Hindlimb muscle (tissue), 1 donor: ENCODE measurements around the gene PYHIN1. TPM values are rescaled to one million over a fixed set of nuclear protein-coding genes. Genes with fewer than 3 reads are reported as not detected.

Experiments used
- DNase-seq: peaks from one replicate; pipeline ENCODE4 v3.0.0-alpha.2; 2013
- polyA plus RNA-seq: library from polyadenylated mRNA; unstranded; fragments of 120-200 nt; gene quantifications from one replicate; pipeline ENCODE4 v1.2.1, GENCODE V29; 2013; ENCODE audit not compliant: insufficient read length

Gene PYHIN1
- 0.23 TPM for polyA plus RNA-seq

- DNase-seq: no peak
These were observed at the start of gene PYHIN1 for GRCh38 chr1:158931055-158931737. Gene PYHIN1, plus strand, starts transcription at chr1:158931552. Its CDS starts 5,359 bp downstream, at chr1:158936911.

DNA sequence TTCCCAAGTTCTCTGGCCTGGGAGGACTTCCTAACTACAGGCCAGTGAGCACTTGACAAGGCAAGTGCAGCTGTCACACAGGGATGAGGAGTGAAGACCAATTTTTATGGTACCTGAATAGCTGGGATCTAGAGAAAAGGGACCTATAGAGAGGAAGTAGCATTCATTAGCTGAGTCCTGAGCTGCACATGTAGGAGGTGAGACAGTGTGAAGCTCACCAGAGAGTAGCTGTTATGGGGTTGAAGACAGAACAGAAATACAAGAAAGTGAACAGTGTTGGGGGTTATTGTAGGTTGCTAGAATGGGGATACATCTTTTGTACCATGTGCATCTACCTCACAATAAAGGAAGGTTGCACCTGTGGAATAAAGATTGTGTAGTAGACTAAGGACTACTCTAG is 37.7 kb upstream of the PYHIN1 start:
- DNase-seq: no peak

DNA sequence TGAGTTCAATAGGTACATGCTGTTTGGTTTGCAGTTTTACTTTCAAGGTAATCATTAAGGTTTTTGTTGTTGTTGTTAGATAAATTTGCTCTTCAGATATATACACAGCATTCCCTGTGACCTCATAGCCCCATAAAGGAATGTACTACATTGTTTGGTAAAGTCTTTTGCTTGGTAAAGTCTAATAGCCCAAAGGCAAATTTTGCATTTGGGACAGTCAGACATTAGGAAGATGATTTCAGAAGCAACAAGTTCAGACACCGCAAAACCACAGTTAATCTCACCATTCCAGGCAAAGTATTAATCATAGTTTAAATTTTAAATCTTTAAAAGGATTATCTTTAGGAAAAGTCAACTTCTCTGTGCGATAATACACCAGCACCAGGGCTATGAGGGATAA is 32.6 kb upstream of the PYHIN1 start:
- no peak for DNase-seq

GRCh38 chr1:158901623-158902022 is 29.7 kb upstream of the PYHIN1 start:
- DNase-seq: no peak

GRCh38 chr1:158916085-158916484 is 15.3 kb upstream of the PYHIN1 start:
- no peak for DNase-seq

GRCh38 chr1:158924677-158925076 is 6.7 kb upstream of the PYHIN1 start:
- DNase-seq: no peak

- DNase-seq: no peak
These were observed 848 bp upstream of the PYHIN1 start for GRCh38 chr1:158930504-158930903.

- DNase-seq: no peak
These were observed 819 bp downstream of the PYHIN1 start for GRCh38 chr1:158932171-158932570.

GRCh38 chr1:158933621-158934020 is 2.3 kb downstream of the PYHIN1 start:
- DNase-seq: no peak

- DNase-seq: no peak
These were observed 7.8 kb downstream of the PYHIN1 start for GRCh38 chr1:158939180-158939579.

- no peak for DNase-seq
These were observed 10.0 kb downstream of the PYHIN1 start for GRCh38 chr1:158941317-158941716.

DNA sequence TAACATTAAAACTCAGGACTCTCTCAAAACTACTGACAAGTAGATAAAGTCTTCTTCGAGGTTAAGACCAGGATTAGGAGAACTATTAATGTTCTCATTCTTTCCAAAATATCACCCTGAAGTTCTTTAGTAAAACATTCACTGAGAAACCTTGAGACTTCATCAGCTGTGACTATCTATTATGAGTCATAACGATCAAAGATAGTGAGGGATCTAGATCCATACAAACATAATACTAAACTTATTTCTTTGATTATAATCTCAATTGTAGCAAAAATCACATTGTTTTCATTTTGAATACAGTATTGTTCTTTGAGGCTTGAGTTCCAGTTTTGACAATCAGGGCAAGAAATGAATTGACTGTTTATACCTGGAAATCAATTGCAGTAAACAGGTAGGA is 11.1 kb downstream of the PYHIN1 start:
- DNase-seq: no peak

GRCh38 chr1:158943059-158943458 is 11.7 kb downstream of the PYHIN1 start:
- DNase-seq: no peak

DNA sequence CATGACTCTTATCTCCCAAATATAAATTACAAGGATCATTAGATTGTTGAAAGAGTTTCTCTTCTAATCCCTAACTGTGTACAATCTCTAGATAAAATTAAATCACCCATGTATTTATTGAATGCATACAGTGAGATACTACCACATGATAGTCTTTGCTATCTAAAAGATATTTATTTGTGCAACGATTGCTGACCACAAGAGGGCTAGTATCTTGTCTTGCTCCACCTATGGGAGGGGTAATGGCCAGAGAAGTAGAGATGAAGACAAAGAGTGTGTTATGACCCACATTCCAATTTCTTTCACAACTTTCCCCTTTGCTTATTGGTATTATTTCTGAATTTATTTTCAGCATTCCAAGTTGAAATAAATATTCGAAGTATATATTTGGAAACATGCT is 13.7 kb downstream of the PYHIN1 start:
- DNase-seq: no peak

DNA sequence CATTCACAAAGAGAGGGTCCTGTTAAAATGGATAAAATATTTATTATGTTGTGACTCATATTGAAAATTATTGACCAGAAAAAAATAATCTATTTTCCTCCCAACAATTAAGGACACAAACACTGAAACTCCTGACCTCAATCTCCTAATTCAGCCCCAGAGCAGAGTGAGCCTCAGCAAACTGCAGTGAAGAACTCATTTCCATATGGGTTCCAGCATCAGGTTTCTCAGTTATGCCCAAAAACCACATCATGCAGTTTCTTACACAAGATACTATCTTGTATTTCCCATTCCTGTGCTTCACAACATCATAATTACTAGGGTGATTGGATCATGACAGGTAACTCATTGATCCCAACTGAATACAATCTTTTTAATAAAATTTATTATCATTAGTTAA is 15.4 kb downstream of the PYHIN1 start:
- DNase-seq: no peak

DNA sequence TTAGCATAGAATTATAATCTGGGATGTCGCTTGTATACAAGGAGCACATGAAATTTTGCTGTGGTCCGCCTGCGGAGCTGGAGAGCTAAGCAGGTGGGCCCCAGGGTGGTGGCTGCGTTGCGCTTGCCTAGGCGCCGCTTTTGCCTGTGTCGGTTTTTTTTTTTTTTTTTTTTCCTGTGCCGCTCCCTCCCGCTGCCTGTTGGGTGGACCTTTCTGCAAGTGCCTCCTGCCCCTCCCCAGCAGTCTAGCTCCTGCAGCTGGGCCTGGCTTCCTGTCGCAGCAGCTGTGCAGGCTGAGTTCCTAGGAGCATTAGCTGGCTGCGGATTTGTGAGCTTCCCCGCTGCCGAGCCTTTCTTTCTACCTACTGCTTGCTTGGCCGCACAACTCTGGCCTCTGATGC is 20.6 kb downstream of the PYHIN1 start:
- DNase-seq: peak; percentile 10

GRCh38 chr1:158952416-158952815 is 21.1 kb downstream of the PYHIN1 start:
- DNase-seq: no peak

DNA sequence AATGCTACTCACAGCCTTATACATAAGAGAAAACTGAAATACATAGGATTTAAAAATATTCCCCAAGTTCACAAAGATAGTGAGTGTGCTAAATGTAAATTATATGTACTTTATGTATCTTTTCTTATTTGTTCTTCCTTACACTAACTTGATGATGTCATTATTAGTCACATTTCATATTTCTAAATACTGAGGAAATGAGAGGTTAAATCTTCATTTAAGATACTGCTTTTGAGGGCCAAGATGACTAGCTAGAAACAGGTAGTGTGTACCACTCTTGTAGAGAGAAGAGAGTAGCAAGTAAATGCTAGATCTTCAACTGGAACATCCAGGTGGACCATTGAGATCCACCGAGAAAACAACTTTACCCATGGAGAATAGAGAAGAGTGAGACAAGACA is 29.8 kb downstream of the PYHIN1 start:
- no peak for DNase-seq

- DNase-seq: no peak
These were observed 31.6 kb downstream of the PYHIN1 start for GRCh38 chr1:158962983-158963382.

DNA sequence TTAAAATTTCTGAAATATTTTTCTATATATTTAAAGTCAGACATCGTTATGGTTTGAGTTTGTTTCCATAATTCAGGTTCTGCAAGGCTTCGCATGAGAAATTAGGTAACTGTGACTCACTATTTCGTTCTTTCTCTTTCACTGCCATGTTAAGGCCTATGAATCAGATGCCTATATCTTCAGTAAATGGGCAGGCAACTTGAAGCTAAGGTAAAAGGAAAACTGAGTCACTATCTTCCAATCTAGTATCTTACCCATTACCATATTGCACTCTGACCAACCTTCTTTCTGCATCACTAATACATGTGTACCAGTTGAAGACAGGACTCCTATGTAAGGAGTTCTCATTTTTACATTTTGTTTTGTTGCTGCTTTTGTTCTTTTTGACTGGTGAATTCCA is 37.8 kb downstream of the PYHIN1 start:
- DNase-seq: no peak

- no peak for DNase-seq
These were observed 38.5 kb downstream of the PYHIN1 start for GRCh38 chr1:158969855-158970254.

DNA sequence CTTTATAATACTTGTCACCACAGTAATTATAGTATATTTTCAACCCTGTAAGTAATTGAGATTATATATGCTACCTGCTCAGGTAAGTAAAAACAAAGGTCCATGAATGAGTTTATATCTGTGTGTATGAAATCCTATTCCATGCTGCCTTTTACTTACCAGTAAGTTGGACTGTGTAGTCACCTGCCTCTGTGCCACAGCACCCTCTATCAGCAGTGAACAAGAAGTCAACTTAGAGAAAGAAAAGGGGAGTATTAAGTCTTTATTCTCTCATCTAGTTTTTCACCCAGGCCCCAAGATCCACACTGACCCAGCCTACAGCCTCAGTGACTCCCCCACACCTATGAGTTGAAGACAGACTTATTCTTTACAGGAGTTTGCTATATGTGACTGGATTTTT is 41.5 kb downstream of the PYHIN1 start:
- no peak for DNase-seq

- DNase-seq: no peak
These were observed 44.9 kb downstream of the PYHIN1 start for GRCh38 chr1:158976219-158976618.

- DNase-seq: no peak
These were observed 47.4 kb downstream of the PYHIN1 start for GRCh38 chr1:158978730-158979129.

DNA sequence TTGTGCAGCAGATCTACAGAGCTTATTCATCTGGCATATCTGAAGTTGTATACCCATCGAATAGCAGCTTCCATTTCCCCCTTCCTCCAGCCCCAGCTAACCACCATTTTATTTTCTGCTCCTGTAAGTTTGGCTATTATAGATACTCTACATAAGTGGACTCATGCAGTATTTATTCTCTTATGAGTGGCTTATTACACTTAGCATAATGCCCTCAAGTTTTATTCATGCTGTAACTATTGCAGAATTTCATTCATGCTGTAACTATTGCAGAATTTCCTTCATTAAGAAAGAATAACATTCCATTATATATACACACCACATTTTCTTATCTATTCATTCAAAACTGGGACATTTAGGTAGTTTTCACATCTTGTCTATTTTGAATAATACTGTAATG is 47.9 kb downstream of the PYHIN1 start:
- DNase-seq: no peak
